ENCODE results near the gene CSGALNACT2. TPM values are rescaled to one million over a fixed set of nuclear protein-coding genes. Genes with fewer than 3 reads are reported as not detected.
A peak's percentile ranks its signal among the peaks of the same experiment; 100 is the strongest.

CSGALNACT2 gene
- total and polyA plus RNA-seq, 4 experiments from 2014 or later = 21.1 to 48.2 (median 34.4) TPM

DNA sequence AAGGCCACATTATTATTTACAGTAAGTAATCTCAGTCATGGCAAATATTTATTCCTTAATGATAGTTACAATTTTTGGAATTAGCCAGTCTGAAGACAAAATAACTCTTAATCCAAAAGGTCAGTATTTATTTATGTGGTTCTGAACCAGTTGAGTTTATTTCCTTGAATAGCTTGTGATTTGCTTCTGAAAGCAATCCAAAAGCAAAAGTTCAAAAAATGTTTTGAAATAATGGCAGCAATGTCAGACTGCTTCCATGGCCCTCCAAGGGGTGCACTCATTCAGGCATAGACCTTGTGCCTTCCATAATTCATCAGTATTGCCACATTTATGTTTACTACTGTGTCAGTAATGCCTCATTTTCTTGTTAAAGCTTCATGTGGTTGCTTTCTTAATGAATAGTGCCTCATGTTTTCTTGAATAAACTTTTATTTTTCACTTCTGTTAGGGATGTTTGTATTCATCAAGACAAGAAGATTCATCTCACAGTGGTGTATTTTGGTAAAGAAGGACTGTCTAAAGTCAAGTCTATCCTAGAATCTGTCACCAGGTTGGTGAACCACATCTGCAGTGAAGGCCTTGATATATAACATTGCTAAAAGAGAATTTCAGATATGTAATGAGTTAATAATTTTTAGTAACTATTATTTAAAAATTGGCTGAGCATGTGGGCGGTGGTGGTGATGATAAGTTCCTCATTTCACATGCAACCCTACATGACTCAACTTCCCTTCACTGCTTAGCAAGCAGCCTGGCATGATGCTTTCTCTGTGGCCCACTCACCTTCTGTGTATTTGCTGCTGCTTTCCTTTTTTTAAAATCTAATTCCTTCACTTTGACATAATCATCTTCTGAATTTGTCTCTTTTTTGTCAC lies 22.0 kb downstream of the CSGALNACT2 start:
- Mint-ChIP-seq H3K27me3 (no peaks in the 10 kb centered on the region), H3K36me3 (peaks cover 44 to 56% of the 10 kb centered on the region in 2 donors), H3K9me3 (no peaks in the 10 kb centered on the region), H3K27ac (peak overlapping the region in 3 of 7 donors; percentile 57 to 94 (median 68)), H3K4me1 (peaks cover 34 to 52% (median 39%) of the 10 kb centered on the region in 4 donors), H3K4me3 (no peak overlapping the region)
- no peaks in the 10 kb centered on the region for H3K9me3 ChIP-seq (ENCODE audit: control insufficient read depth in 1 of 2, low read length in 2 of 2)
- no peak overlapping the region for H3K27ac ChIP-seq (ENCODE audit: low read depth, low read length)
- peaks cover 29% of the 10 kb centered on the region for H3K36me3 ChIP-seq (ENCODE audit: insufficient read depth, low read length)
- no peak for DNase-seq
- POLR2A ChIA-PET (ENCODE audit: partially characterized antibody) = interaction anchor here (1.2 kb wide), 1 partner anchor 21 kb away, joined by 5 read pairs; no protein-coding TSS in a partner anchor
- CTCF ChIA-PET (ENCODE audit: partially characterized antibody) = interaction anchor here (0.9 to 2.5 kb wide), 2 partner anchors 18 to 21 kb away, joined by 3 to 6 read pairs; no protein-coding TSS in a partner anchor
- intact Hi-C loops (cut with micrococcal nuclease) = no loop called here
- H3K27me3 ChIP-seq (ENCODE audit: insufficient read depth, low read length) = no peaks in the 10 kb centered on the region
- peaks cover 19% of the 10 kb centered on the region for H3K4me1 ChIP-seq (ENCODE audit: insufficient read depth, low read length)
- no peak overlapping the region for H3K4me3 ChIP-seq (ENCODE audit: low read length in 2 of 2)

DNA sequence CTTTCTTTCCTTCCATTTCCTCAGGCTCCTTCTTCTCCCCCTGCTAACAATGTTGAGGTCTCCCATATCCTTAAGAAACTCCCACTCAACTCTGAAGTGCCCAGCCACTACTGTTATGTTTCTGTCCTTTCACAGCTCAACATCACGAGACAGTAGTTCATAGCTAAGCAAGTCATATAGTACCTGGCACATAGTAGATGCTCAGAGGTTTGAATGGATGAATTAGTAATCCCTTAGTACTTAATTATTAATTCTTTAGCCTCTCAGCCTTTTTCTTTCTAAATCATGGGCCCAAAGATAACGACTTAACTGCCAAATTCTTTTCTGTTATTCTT lies 22.6 kb downstream of the CSGALNACT2 start:
- Mint-ChIP-seq H3K9me3 (no peaks in the 10 kb centered on the region), H3K4me1 (peaks cover 28 to 46% (median 35%) of the 10 kb centered on the region in 4 donors), H3K36me3 (peaks cover 38 to 54% of the 10 kb centered on the region in 2 donors), H3K27me3 (no peaks in the 10 kb centered on the region), H3K27ac (peak overlapping the region in 4 of 7 donors; percentile 14 to 94 (median 62)), H3K4me3 (no peak overlapping the region)
- no peak overlapping the region for H3K4me3 ChIP-seq (ENCODE audit: low read length in 2 of 2)
- intact Hi-C loops (cut with micrococcal nuclease) = no loop called here
- H3K27me3 ChIP-seq (ENCODE audit: insufficient read depth, low read length) = no peaks in the 10 kb centered on the region
- H3K4me1 ChIP-seq (ENCODE audit: insufficient read depth, low read length) = peaks cover 13% of the 10 kb centered on the region
- ChIA-PET CTCF (ENCODE audit: partially characterized antibody) (interaction anchor here (0.9 to 2.5 kb wide), 2 partner anchors 19 to 22 kb away, joined by 3 to 6 read pairs; no protein-coding TSS in a partner anchor), POLR2A (ENCODE audit: partially characterized antibody) (no interaction called here)
- peaks cover 29% of the 10 kb centered on the region for H3K36me3 ChIP-seq (ENCODE audit: insufficient read depth, low read length)
- no peak overlapping the region for H3K27ac ChIP-seq (ENCODE audit: low read depth, low read length)
- DNase-seq = no peak
- H3K9me3 ChIP-seq (ENCODE audit: control insufficient read depth in 1 of 2, low read length in 2 of 2) = no peaks in the 10 kb centered on the region

DNA sequence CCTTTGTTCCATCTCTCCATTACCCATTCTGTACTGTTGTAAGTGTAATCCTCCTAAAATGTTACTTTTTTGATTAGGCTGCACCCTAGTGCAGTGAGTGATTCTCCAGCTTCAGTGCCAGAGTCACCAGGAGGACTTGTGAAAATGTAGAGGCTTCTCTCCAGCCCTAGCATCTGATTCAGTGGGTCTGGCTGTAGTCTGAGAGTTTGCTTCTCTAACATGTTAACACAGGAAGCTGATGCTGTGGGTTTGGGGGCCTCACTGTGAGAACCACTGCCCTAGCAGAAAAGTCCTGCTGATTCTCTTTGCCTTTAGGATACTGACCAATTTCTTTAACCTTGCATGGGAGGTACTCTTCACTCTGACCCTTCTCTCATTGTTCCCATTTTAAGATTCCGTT lies 24.4 kb downstream of the CSGALNACT2 start:
- peak overlapping the region in 2 of 7 donors; percentile 19 to 22 for H3K27ac Mint-ChIP-seq
- ChIA-PET POLR2A (ENCODE audit: partially characterized antibody) (interaction anchor here (3.2 kb wide), 1 partner anchor 24 kb away, joined by 14 read pairs; the partner anchor contains the start of gene CSGALNACT2), CTCF (ENCODE audit: partially characterized antibody) (no interaction called here)
- H3K27me3 ChIP-seq (ENCODE audit: insufficient read depth, low read length) = no peaks in the 10 kb centered on the region
- no peaks in the 10 kb centered on the region for H3K9me3 Mint-ChIP-seq
- H3K9me3 ChIP-seq (ENCODE audit: control insufficient read depth in 1 of 2, low read length in 2 of 2) = no peaks in the 10 kb centered on the region
- no peaks in the 10 kb centered on the region for H3K27me3 Mint-ChIP-seq
- H3K27ac ChIP-seq (ENCODE audit: low read depth, low read length) = no peak overlapping the region
- peaks cover 36 to 55% of the 10 kb centered on the region in 2 donors for H3K36me3 Mint-ChIP-seq
- no peak for DNase-seq
- intact Hi-C loops (cut with micrococcal nuclease) = no loop called here
- no peak overlapping the region for H3K4me3 Mint-ChIP-seq
- peaks cover 29% of the 10 kb centered on the region for H3K36me3 ChIP-seq (ENCODE audit: insufficient read depth, low read length)
- H3K4me1 ChIP-seq (ENCODE audit: insufficient read depth, low read length) = no peaks in the 10 kb centered on the region
- no peak overlapping the region for H3K4me3 ChIP-seq (ENCODE audit: low read length in 2 of 2)
- H3K4me1 Mint-ChIP-seq = peaks cover 24 to 38% (median 27%) of the 10 kb centered on the region in 4 donors

DNA sequence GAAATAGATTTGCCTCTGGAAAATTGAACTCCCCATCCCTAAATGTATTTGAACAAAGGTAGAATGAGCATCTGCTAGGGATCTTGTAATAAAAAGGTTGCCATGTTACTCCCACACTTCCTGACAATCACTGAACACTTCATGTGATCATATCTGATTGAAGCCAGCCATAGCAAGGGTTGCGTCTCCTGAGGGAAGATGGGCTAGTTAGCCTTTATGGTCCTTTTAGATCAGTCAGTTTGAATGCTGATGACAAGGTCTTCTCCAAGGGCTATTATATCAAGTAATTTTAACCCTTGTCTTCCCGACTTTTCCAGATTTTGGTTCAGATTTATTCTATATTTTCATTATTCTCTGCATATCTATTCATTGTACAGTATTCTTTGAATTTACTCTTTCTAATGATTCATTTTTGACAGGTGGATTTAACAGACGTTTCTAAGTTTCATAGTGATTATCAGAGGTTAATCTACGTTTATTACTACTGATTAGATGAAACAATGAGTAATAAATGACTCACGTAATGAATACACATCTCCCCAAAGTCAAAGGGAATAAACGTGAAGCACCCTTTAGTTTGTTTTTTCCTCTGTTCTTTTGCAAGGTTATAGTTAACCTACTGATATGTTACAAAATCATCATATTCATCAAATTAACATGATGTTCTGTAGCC lies 28.1 kb downstream of the CSGALNACT2 start:
- Mint-ChIP-seq H3K4me3 (no peak overlapping the region), H3K9me3 (peaks cover 0 to 2% (median 0%) of the 10 kb centered on the region in 8 donors), H3K4me1 (peaks cover 15 to 41% (median 28%) of the 10 kb centered on the region in 4 donors), H3K36me3 (peaks cover 53 to 64% of the 10 kb centered on the region in 2 donors), H3K27me3 (no peaks in the 10 kb centered on the region), H3K27ac (peak overlapping the region in 4 of 7 donors; percentile 46 to 71 (median 70))
- ChIA-PET POLR2A (ENCODE audit: partially characterized antibody) (no interaction called here), CTCF (ENCODE audit: partially characterized antibody) (no interaction called here)
- Histone ChIP-seq H3K27me3 (ENCODE audit: insufficient read depth, low read length) (no peaks in the 10 kb centered on the region), H3K9me3 (ENCODE audit: control insufficient read depth in 1 of 2, low read length in 2 of 2) (no peaks in the 10 kb centered on the region), H3K36me3 (ENCODE audit: insufficient read depth, low read length) (peaks cover 37% of the 10 kb centered on the region), H3K27ac (ENCODE audit: low read depth, low read length) (no peak overlapping the region), H3K4me3 (ENCODE audit: low read length in 2 of 2) (no peak overlapping the region), H3K4me1 (ENCODE audit: insufficient read depth, low read length) (no peaks in the 10 kb centered on the region)
- DNase-seq = no peak
- intact Hi-C loops (cut with micrococcal nuclease) = loop anchor here (2.0 kb wide), 1 partner anchor 28 kb away; the partner anchor contains the start of gene CSGALNACT2

DNA sequence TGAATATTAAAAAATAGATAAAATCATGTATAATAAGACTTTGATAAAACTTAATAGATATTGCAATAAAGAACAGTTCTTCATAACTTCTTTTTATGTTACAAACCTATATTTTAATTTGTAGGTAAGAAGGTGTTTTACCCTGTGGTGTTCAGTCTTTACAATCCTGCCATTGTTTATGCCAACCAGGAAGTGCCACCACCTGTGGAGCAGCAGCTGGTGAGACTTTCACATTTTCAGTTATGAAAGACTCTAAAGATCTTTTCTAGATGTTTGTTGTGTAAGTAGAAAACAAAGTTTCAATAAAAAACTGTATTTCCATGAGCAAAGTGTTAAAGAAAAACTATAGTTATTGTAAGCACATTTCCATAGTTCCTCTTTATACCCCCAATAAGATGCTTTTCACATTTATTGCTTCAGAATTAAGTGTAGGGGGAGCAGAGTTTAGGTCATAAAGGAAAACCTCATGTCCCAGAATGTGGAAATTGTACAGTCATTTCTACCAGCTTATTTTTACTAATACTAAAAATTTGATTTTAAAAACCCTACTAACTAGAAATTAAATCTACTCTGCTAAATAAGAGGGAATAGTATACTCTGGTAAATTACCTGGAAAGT lies 28.7 kb downstream of the CSGALNACT2 start:
- ChIA-PET CTCF (ENCODE audit: partially characterized antibody) (no interaction called here), POLR2A (ENCODE audit: partially characterized antibody) (no interaction called here)
- Histone ChIP-seq H3K4me1 (ENCODE audit: insufficient read depth, low read length) (no peaks in the 10 kb centered on the region), H3K36me3 (ENCODE audit: insufficient read depth, low read length) (peaks cover 32% of the 10 kb centered on the region), H3K27ac (ENCODE audit: low read depth, low read length) (no peak overlapping the region), H3K27me3 (ENCODE audit: insufficient read depth, low read length) (no peaks in the 10 kb centered on the region), H3K9me3 (ENCODE audit: control insufficient read depth in 1 of 2, low read length in 2 of 2) (no peaks in the 10 kb centered on the region), H3K4me3 (ENCODE audit: low read length in 2 of 2) (no peak overlapping the region)
- Mint-ChIP-seq H3K27me3 (no peaks in the 10 kb centered on the region), H3K36me3 (peaks cover 53 to 64% of the 10 kb centered on the region in 2 donors), H3K4me1 (peaks cover 12 to 41% (median 28%) of the 10 kb centered on the region in 4 donors), H3K9me3 (peaks cover 0 to 2% (median 0%) of the 10 kb centered on the region in 8 donors), H3K4me3 (no peak overlapping the region), H3K27ac (peak overlapping the region in 2 of 7 donors; percentile 25 to 46)
- no peak for DNase-seq
- intact Hi-C loops (cut with micrococcal nuclease) = loop anchor here (2.0 kb wide), 1 partner anchor 28 kb away; the partner anchor contains the start of gene CSGALNACT2

DNA sequence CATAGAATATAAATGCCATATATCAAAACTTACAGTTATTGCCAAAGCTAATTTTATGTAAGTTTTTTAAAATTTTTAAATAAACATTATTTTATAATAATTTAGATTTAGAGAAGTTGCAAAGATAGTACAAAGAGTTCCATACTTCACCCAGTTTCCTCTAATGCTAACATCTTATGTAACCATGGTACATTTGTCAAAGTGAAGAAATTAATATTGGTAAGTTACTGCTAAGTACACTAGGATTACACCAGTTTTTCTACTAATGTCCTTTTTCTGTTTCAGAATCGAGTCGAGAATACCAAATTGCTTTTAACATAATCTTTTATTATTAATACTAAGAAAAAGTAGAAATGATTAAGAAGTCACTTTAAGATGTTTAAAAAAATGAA lies 29.2 kb downstream of the CSGALNACT2 start:
- H3K27ac ChIP-seq (ENCODE audit: low read depth, low read length) = no peak overlapping the region
- H3K9me3 Mint-ChIP-seq = peaks cover 0 to 2% (median 0%) of the 10 kb centered on the region in 8 donors
- no peak overlapping the region for H3K27ac Mint-ChIP-seq
- intact Hi-C loops (cut with micrococcal nuclease) = loop anchor here (2.0 kb wide), 1 partner anchor 29 kb away; the partner anchor contains the start of gene CSGALNACT2
- CTCF ChIA-PET (ENCODE audit: partially characterized antibody) = no interaction called here
- no peaks in the 10 kb centered on the region for H3K9me3 ChIP-seq (ENCODE audit: control insufficient read depth in 1 of 2, low read length in 2 of 2)
- no peaks in the 10 kb centered on the region for H3K4me1 ChIP-seq (ENCODE audit: insufficient read depth, low read length)
- H3K4me1 Mint-ChIP-seq = peaks cover 12 to 45% (median 30%) of the 10 kb centered on the region in 4 donors
- peaks cover 56 to 67% of the 10 kb centered on the region in 2 donors for H3K36me3 Mint-ChIP-seq
- H3K27me3 ChIP-seq (ENCODE audit: insufficient read depth, low read length) = no peaks in the 10 kb centered on the region
- DNase-seq = no peak
- no peak overlapping the region for H3K4me3 Mint-ChIP-seq
- no peak overlapping the region for H3K4me3 ChIP-seq (ENCODE audit: low read length in 2 of 2)
- H3K27me3 Mint-ChIP-seq = no peaks in the 10 kb centered on the region
- POLR2A ChIA-PET (ENCODE audit: partially characterized antibody) = no interaction called here
- peaks cover 27% of the 10 kb centered on the region for H3K36me3 ChIP-seq (ENCODE audit: insufficient read depth, low read length)

Data from CD4-positive, alpha-beta memory T cell (primary cell).